GM15510 (cell line): ENCODE results near the gene SNORC.

Experiments used
- POLR2A ChIP-seq: IDR thresholded peaks from 3 replicates; pipeline ENCODE4 v1.6.1; 2011; ENCODE audit warnings: borderline replicate concordance; ENCODE audit not compliant: insufficient read length; ENCODE audit errors: extremely low read depth

SNORC gene

DNA sequence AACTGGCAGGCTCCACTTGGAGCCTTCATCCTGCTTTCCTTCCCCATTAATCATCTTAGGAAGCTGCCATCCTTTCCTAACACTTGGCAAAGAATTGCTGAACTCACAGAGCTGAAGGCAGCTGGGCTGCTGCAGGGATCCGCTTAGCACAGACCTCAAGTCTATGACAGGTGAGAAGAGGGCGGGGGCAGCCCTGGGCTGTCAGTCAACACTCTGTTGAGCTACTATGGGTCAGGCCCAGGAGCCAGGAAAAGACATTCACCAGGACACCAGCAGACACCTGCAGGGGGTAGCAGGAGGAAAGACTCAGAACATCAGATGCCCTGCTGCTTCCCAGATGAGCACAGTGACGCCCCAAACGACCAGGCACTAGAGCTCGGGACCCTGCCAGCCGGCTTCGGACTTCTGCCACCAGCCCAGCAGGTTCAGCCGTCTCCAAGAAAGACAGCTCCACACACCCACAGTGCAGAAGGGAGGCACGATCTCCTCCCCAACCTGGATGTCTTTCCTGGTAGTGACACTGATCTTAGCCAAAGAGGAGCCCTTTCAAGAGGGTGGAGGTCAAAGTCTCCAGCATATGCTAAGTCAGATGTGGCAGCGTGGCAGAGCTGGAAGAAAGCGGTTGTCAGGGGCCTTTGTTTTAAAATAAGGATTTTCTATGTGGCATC lies 55.2 kb downstream of the SNORC start:
- TF ChIP-seq POLR2A = no peak

DNA sequence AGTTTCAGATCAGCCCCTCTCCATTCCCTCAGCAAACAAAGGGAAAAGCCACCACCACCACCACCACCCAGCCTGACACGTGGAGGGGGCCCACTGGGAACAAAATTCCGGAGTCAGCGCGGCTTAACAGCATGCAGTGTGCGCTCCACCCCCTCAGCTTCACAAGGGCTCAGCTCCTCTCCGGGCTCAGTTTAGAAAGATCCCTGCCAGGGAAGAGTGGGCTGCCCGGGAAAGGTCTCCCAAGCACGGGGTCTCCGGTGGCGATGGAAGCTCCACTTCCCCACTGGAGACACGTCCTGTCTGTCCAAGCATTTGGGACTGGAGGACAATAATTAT lies 55.7 kb downstream of the SNORC start:
- no peak for TF ChIP-seq POLR2A

DNA sequence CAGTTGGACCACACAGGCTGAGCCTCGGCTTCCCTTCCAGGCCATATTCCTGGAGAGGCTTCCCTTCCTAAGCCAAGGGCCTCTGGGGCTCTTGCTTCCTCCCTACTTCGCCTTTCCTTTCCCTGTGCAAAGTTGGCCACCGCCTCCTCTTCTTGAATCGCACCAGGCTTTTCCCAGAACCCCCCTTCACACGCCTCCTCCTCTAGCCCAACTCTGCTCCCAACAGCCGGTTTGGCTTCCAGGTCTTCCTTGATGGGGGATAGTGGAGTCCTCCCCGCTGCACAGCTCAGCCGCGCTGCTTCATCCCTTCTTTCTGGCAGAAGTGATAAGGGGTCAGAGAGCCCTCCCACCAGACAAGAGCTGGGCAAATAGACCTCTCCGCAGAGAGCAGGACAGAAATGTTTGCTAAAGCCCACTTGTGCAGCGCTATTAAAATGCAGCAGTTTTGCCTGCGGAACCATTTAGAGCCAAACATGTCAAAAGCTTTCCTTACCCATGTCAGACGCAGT lies 56.4 kb downstream of the SNORC start:
- TF ChIP-seq POLR2A = no peak

DNA sequence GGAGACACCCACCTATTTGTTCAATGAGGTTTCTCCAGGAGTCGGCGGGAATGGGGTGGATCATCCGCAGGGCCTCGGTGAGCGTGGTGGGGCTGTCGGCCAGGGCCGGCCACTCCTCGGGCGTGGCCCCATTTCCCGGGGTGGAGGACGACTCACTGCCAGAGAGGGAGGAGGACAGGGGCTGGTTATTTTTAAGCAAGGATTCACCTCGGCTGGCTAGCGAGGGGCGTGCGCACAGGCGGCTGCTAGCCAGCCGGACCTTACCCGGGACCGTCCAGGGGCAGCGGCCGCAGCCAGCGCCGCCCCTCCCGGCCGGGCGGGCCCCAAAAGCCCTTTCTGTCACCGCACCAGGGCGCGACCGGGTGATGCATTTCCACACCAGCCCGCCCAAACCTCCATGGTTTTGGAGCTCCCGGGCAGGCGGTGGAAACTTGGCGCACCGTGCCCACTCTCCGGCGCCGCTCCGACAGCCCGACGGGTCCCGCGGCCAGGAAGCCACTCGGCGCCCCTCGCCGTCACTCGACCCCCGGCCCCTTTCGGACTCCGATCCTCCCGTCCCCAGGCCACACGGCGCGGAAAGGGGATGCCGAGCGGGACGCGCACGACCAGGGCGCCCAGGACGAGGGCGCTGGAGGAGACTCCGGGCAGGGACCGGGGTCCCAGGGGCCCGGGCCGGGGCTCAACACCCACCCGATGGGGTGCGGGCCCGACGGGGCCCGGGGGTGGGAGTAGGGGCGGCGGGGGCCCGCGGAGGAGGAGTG lies 57.1 kb downstream of the SNORC start:
- TF ChIP-seq POLR2A = no peak

DNA sequence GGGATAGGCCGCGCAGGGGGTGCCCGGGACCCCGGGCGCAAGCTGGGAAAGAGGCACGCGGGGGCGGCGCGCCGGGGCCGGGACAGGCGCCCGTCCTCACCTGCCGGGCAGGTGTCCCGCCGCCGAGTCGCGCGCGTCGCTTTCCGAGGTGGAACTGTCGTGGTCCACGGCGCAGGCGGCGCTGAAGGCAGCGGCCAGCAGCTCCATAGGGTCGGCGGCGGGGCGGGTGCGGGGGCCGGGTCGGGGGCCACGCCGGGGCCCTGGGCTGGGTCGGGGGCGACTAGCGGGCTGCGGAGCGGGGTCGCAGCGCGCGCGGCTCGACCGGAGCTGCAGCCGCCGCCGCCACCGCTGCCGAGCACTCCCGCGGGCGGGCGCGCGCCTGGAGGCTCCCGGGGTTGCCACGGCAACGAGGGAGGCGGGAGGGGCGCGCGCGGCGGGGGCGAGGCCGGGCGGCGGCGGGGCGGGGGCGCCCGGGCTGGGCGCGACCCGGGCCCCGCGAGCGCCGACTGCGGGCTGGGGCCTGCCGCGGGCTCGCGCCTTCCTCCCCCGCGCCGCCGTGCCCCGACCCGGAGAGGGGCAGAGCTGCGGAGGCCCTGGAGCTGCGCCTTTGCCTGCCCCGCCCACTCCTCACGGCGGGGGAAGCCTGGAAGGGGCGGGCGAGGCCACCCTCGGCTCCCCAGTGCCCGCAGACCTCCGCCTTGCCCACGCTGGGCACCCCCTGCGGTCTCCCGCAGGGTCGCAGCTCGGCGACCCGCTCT lies 57.9 kb downstream of the SNORC start:
- TF ChIP-seq POLR2A = no peak
